Measurements from ENCODE around the gene OR3A1.
"Not testable (repeated sequence)": the region's sequence is repeated elsewhere in the genome, so short reads cannot be mapped to it uniquely, and the experiment has no call there.

- TF ChIP-seq EZH2 (IDR thresholded peaks at IDR 0.05); POLR2AphosphoS5 (IDR thresholded peaks at IDR 0.05; ENCODE audit: borderline replicate concordance, low read depth, low read length): not testable (repeated sequence)
Observed at GRCh38 chr17:3249013-3249412, 49.1 kb downstream of the OR3A1 start.
